Naive thymus-derived CD4-positive, alpha-beta T cell (primary cell): ENCODE measurements around the gene PVR. TPM values are rescaled to one million over a fixed set of nuclear protein-coding genes. Genes with fewer than 3 reads are reported as not detected.
"Not testable (repeated sequence)": the region's sequence is repeated elsewhere in the genome, so short reads cannot be mapped to it uniquely, and the experiment has no call there.

Source experiments
- ATAC-seq: fragments of 150-1000 bp; cut with Tn5 transposase; 2 replicates; pipeline ENCODE4 v1.10.0; 2021; ENCODE audit warnings: mild to moderate bottlenecking, moderate library complexity
- CTCF ChIA-PET: fragments of 350-600 bp; sonication (Branson Sonifier 250); formaldehyde crosslinking; loops from one replicate; lab custom pipeline; 2021; ENCODE audit warnings: antibody characterized with exemption; lab: Charles Lee
- POLR2A ChIA-PET: fragments of 350-600 bp; sonication (Branson Sonifier 250); formaldehyde crosslinking; loops from one replicate; lab custom pipeline; 2021; ENCODE audit warnings: antibody characterized with exemption, inconsistent platforms; lab: Charles Lee
- DNase-seq, 9 donors: peaks; one replicate each; pipeline versions ENCODE4 v3.0.0 to v3.0.0-alpha.2; 2020 to 2022; ENCODE audit warnings: mixed read lengths in 1 of 9
- H3K27ac ChIP-seq: one replicate; pipeline ENCODE4 v1.7.0; 2013; ENCODE audit warnings: mild to moderate bottlenecking, low read depth, low read length, moderate library complexity
- H3K27me3 ChIP-seq, 2 donors: one replicate each; pipeline ENCODE4 v1.7.0; 2013; ENCODE audit warnings: low read length in 2 of 2, mild to moderate bottlenecking in 2 of 2, moderate library complexity in 2 of 2; ENCODE audit not compliant: control insufficient read depth in 2 of 2, insufficient read depth in 2 of 2
- H3K36me3 ChIP-seq, 3 experiments: 1 replicate in 2 of 3; 2 replicates in 1 of 3; pipeline ENCODE4 v1.7.0; 2013; ENCODE audit warnings: low read length in 3 of 3, mild to moderate bottlenecking in 3 of 3, moderate library complexity in 1 of 3; ENCODE audit not compliant: insufficient read depth in 3 of 3, control insufficient read depth in 2 of 3
- H3K4me1 ChIP-seq, 2 donors: one replicate each; pipeline ENCODE4 v1.7.0; 2013; ENCODE audit warnings: low read length in 2 of 2, mild to moderate bottlenecking in 2 of 2, moderate library complexity in 1 of 2; ENCODE audit not compliant: control insufficient read depth in 2 of 2, insufficient read depth in 2 of 2
- H3K4me3 ChIP-seq: 2 replicates; pipeline ENCODE4 v1.7.0; 2013; ENCODE audit warnings: mild to moderate bottlenecking, low read length
- H3K9me3 ChIP-seq, 3 experiments: 1 replicate in 2 of 3; 2 replicates in 1 of 3; pipeline ENCODE4 v1.7.0; 2013; ENCODE audit warnings: low read length in 3 of 3; ENCODE audit not compliant: control insufficient read depth in 2 of 3
- H3K27ac Mint-ChIP-seq, 9 donors: one replicate each; pipeline ENCODE4 v1.8.0; 2020 to 2022; ENCODE audit warnings: mixed read lengths in 9 of 9, mild to moderate bottlenecking in 8 of 9, moderate library complexity in 5 of 9, inconsistent platforms in 2 of 9
- H3K27me3 Mint-ChIP-seq, 5 donors: one replicate each; pipeline ENCODE4 v1.8.0; 2021 to 2022; ENCODE audit warnings: mixed read lengths in 5 of 5, mild to moderate bottlenecking in 1 of 5
- H3K36me3 Mint-ChIP-seq, 5 donors: one replicate each; pipeline ENCODE4 v1.8.0; 2020 to 2022; ENCODE audit warnings: mixed read lengths in 5 of 5, mild to moderate bottlenecking in 3 of 5, inconsistent platforms in 1 of 5
- H3K4me1 Mint-ChIP-seq, 7 donors: one replicate each; pipeline ENCODE4 v1.8.0; 2020 to 2022; ENCODE audit warnings: mixed read lengths in 7 of 7, mild to moderate bottlenecking in 3 of 7, inconsistent platforms in 1 of 7
- H3K4me3 Mint-ChIP-seq, 10 donors: one replicate each; pipeline ENCODE4 v1.8.0; 2020 to 2022; ENCODE audit warnings: mild to moderate bottlenecking in 10 of 10, mixed read lengths in 10 of 10, moderate library complexity in 6 of 10, inconsistent platforms in 2 of 10
- H3K9me3 Mint-ChIP-seq, 11 donors: one replicate each; pipeline ENCODE4 v1.8.0; 2020 to 2022; ENCODE audit warnings: mixed read lengths in 11 of 11, mild to moderate bottlenecking in 4 of 11, inconsistent platforms in 1 of 11, moderate library complexity in 1 of 11
- intact Hi-C, 2 donors: fragments of 100-400 bp; cut with micrococcal nuclease; formaldehyde crosslinking; loops; one replicate each; pipeline ENCODE4 v1.15.1; 2023
- polyA plus RNA-seq, 2 donors: library from polyadenylated mRNA; unstranded; fragments of 300-500 nt; fragmentation: Illumina TruSeq; gene quantifications; one replicate each; pipeline ENCODE4 v1.2.3, GENCODE V29; 2021
- total RNA-seq, 6 experiments: library from RNA in 5 of 6; stranded (reverse) in 5 of 6; gene quantifications; 1 replicate in 5 of 6; 2 replicates in 1 of 6; pipeline ENCODE4 v1.2.3 and lab custom pipeline; 2021 to 2026

PVR gene
- total and polyA plus RNA-seq, 7 experiments from 2014 or later: 0.87 to 8.4 (median 4.0) TPM

DNA sequence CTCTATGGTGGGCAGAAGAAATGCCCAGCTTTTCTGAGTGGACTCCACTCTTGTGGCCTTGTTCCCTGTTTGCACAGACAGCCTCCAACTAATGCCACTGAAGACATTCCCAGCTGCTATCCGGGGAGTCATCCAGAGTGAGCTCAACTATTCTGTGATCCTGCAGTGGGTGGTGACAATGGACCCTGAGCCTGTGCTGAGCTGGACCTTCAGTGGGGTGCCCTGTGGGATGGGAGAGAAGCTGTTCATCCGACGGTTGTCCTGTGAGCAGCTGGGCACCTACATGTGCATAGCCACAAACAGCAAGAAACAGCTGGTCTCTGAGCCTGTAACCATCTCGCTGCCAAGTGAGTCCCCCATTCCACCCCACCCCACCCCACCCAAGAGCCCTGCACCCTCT, 20.1 kb upstream of the PVR start:
- ChIA-PET CTCF (no interaction called here), POLR2A (no interaction called here)
- no peak for ATAC-seq
- no peaks in the 10 kb centered on the region for H3K36me3 Mint-ChIP-seq
- H3K27ac ChIP-seq: no peak overlapping the region
- no peak overlapping the region for H3K4me3 Mint-ChIP-seq
- no peaks in the 10 kb centered on the region for H3K36me3 ChIP-seq
- H3K4me3 ChIP-seq: no peak overlapping the region
- H3K4me1 ChIP-seq: no peaks in the 10 kb centered on the region
- no peak for DNase-seq
- no peak overlapping the region for H3K27ac Mint-ChIP-seq
- H3K4me1 Mint-ChIP-seq: peaks cover 0 to 2% (median 0%) of the 10 kb centered on the region in 7 donors
- H3K27me3 Mint-ChIP-seq: peaks cover 0 to 17% (median 0%) of the 10 kb centered on the region in 5 donors
- no peaks in the 10 kb centered on the region for H3K27me3 ChIP-seq
- H3K9me3 Mint-ChIP-seq: peaks cover 0 to 7% (median 3%) of the 10 kb centered on the region in 11 donors
- no peaks in the 10 kb centered on the region for H3K9me3 ChIP-seq
- intact Hi-C loops: no loop called here

GRCh38 chr19:44624840-44625354, 18.8 kb upstream of the PVR start:
- no peaks in the 10 kb centered on the region for H3K4me1 ChIP-seq
- intact Hi-C loops: no loop called here
- H3K9me3 ChIP-seq: no peaks in the 10 kb centered on the region
- Mint-ChIP-seq H3K9me3 (peaks cover 0 to 7% (median 4%) of the 10 kb centered on the region in 11 donors), H3K4me3 (no peak overlapping the region), H3K27me3 (peaks cover 0 to 20% (median 0%) of the 10 kb centered on the region in 5 donors), H3K27ac (no peak overlapping the region), H3K36me3 (no peaks in the 10 kb centered on the region), H3K4me1 (peaks cover 0 to 3% (median 0%) of the 10 kb centered on the region in 7 donors)
- no peak overlapping the region for H3K4me3 ChIP-seq
- H3K27me3 ChIP-seq: no peaks in the 10 kb centered on the region
- no peak overlapping the region for H3K27ac ChIP-seq
- ATAC-seq: no peak
- CTCF ChIA-PET: no interaction called here
- POLR2A ChIA-PET: no interaction called here
- no peak for DNase-seq
- no peaks in the 10 kb centered on the region for H3K36me3 ChIP-seq

DNA sequence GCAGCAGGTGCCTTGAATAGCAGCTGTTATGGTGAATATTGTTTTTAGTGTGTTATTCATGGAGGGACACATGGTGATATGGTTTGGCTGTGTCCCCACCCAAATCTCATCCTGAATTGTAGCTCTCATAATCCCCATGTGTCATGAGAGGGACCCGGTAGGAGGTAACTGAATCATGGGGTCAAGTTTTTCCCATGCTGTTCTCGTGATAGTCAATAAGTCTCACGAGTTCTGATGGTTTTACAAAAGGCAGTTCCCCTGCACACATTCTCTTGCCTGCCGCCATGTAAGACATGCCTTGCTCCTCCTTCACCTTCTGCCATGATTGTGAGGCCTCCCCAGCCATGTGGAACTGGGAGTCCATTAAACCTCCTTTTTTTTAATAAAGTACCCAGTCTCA, 18.1 kb upstream of the PVR start:
- CTCF ChIA-PET, H3K4me3 Mint-ChIP-seq, DNase-seq, ATAC-seq, H3K4me1 ChIP-seq, H3K36me3 Mint-ChIP-seq, POLR2A ChIA-PET, H3K9me3 ChIP-seq, H3K4me3 ChIP-seq, H3K9me3 Mint-ChIP-seq, H3K27me3 ChIP-seq, H3K27ac Mint-ChIP-seq, H3K4me1 Mint-ChIP-seq, H3K27ac ChIP-seq, intact Hi-C loops, H3K36me3 ChIP-seq: not testable (repeated sequence)
- H3K27me3 Mint-ChIP-seq: peaks cover 0 to 20% (median 0%) of the 10 kb centered on the region in 5 donors

GRCh38 chr19:44626048-44626624, 17.6 kb upstream of the PVR start:
- intact Hi-C loops: no loop called here
- Histone ChIP-seq H3K27ac (no peak overlapping the region), H3K27me3 (no peaks in the 10 kb centered on the region), H3K4me3 (no peak overlapping the region), H3K36me3 (no peaks in the 10 kb centered on the region), H3K9me3 (no peaks in the 10 kb centered on the region), H3K4me1 (no peaks in the 10 kb centered on the region)
- H3K9me3 Mint-ChIP-seq: peaks cover 0 to 7% (median 3%) of the 10 kb centered on the region in 11 donors
- no peak overlapping the region for H3K4me3 Mint-ChIP-seq
- peaks cover 0 to 3% (median 0%) of the 10 kb centered on the region in 7 donors for H3K4me1 Mint-ChIP-seq
- ATAC-seq (no peak), DNase-seq (no peak)
- POLR2A ChIA-PET: no interaction called here
- H3K36me3 Mint-ChIP-seq: no peaks in the 10 kb centered on the region
- CTCF ChIA-PET: no interaction called here
- H3K27ac Mint-ChIP-seq: no peak overlapping the region
- peaks cover 0 to 20% (median 0%) of the 10 kb centered on the region in 5 donors for H3K27me3 Mint-ChIP-seq

GRCh38 chr19:44627631-44628030, 16.1 kb upstream of the PVR start:
- Histone ChIP-seq H3K4me3 (no peak overlapping the region), H3K36me3 (no peaks in the 10 kb centered on the region), H3K27me3 (no peaks in the 10 kb centered on the region), H3K27ac (no peak overlapping the region), H3K9me3 (no peaks in the 10 kb centered on the region), H3K4me1 (no peaks in the 10 kb centered on the region)
- intact Hi-C loops: no loop called here
- Mint-ChIP-seq H3K4me1 (peaks cover 0 to 3% (median 0%) of the 10 kb centered on the region in 7 donors), H3K4me3 (no peak overlapping the region), H3K27ac (no peak overlapping the region), H3K9me3 (peaks cover 0 to 7% (median 3%) of the 10 kb centered on the region in 11 donors), H3K36me3 (no peaks in the 10 kb centered on the region), H3K27me3 (peaks cover 0 to 18% (median 0%) of the 10 kb centered on the region in 5 donors)
- ChIA-PET POLR2A (no interaction called here), CTCF (no interaction called here)
- DNase-seq (no peak), ATAC-seq (no peak)

GRCh38 chr19:44628793-44629192, 14.9 kb upstream of the PVR start:
- ChIA-PET POLR2A (no interaction called here), CTCF (no interaction called here)
- no peaks in the 10 kb centered on the region for H3K4me1 ChIP-seq
- H3K9me3 ChIP-seq: no peaks in the 10 kb centered on the region
- H3K27ac Mint-ChIP-seq: no peak overlapping the region
- H3K27me3 ChIP-seq: no peaks in the 10 kb centered on the region
- no peaks in the 10 kb centered on the region for H3K36me3 ChIP-seq
- H3K36me3 Mint-ChIP-seq: no peaks in the 10 kb centered on the region
- peaks cover 0 to 17% (median 0%) of the 10 kb centered on the region in 5 donors for H3K27me3 Mint-ChIP-seq
- H3K4me3 Mint-ChIP-seq: no peak overlapping the region
- H3K4me3 ChIP-seq: no peak overlapping the region
- intact Hi-C loops: no loop called here
- H3K4me1 Mint-ChIP-seq: peaks cover 0 to 1% (median 0%) of the 10 kb centered on the region in 7 donors
- no peak for ATAC-seq
- DNase-seq: no peak
- peaks cover 0 to 7% (median 3%) of the 10 kb centered on the region in 11 donors for H3K9me3 Mint-ChIP-seq
- H3K27ac ChIP-seq: no peak overlapping the region

DNA sequence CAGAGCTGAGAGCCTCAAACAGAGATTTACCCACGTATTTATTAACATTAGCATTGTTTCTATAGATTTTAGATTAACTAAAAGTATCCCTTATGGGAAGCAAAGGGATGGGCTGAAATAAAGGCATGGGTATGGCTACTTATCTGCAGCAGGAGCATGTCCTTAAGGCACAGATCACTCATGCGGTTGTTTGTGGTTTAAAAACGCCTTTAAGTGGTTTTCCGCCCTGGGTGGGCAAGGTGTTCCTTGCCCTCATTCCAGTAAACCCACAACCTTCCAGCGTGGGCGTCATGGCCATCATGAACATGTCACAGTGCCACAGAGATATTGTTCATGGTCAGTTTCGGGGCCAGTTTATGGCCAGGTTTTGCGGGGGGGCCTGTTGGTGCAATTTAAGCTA, 12.1 kb upstream of the PVR start:
- H3K27me3 ChIP-seq, DNase-seq, H3K36me3 ChIP-seq, H3K9me3 Mint-ChIP-seq, H3K27ac ChIP-seq, POLR2A ChIA-PET, H3K4me1 ChIP-seq, H3K4me3 ChIP-seq, intact Hi-C loops, H3K4me3 Mint-ChIP-seq, H3K4me1 Mint-ChIP-seq, CTCF ChIA-PET, H3K27ac Mint-ChIP-seq, H3K36me3 Mint-ChIP-seq, H3K9me3 ChIP-seq, ATAC-seq: not testable (repeated sequence)
- peaks cover 0 to 25% (median 8%) of the 10 kb centered on the region in 5 donors for H3K27me3 Mint-ChIP-seq
